ENCODE measurements around the gene NHLRC4. TPM values are rescaled to one million over a fixed set of nuclear protein-coding genes. Genes with fewer than 3 reads are reported as not detected.

NHLRC4 gene
- total RNA-seq, 2 donors from 2014 or later: 0.52 TPM; not detected in 1

DNA sequence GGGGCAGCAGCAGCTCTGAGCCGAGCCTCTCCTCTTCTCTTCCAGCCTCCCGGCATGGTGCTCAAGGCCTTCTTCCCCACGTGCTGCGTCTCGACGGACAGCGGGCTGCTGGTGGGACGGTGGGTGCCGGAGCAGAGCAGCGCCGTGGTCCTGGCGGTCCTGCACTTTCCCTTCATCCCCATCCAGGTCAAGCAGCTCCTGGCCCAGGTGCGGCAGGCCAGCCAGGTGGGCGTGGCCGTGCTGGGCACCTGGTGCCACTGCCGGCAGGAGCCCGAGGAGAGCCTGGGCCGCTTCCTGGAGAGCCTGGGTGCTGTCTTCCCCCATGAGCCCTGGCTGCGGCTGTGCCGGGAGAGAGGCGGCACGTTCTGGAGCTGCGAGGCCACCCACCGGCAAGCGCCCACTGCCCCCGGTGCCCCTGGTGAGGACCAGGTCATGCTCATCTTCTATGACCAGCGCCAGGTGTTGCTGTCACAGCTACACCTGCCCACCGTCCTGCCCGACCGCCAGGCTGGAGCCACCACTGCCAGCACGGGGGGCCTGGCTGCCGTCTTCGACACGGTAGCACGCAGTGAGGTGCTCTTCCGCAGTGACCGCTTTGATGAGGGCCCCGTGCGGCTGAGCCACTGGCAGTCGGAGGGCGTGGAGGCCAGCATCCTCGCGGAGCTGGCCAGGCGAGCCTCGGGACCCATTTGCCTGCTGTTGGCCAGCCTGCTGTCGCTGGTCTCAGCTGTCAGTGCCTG is 7.4 kb downstream of the NHLRC4 start:
- H3K27ac ChIP-seq: no peak overlapping the region
- H3K27me3 ChIP-seq: no peaks in the 10 kb centered on the region
- no peak for DNase-seq
- no peaks in the 10 kb centered on the region for H3K9me3 ChIP-seq
- H3K36me3 ChIP-seq (replicated peaks in 1 of 2; ENCODE audit: insufficient read depth in 1 of 2, low read depth in 2 of 2): peaks cover 0 to 11% of the 10 kb centered on the region in 2 donors
- ATAC-seq: no peak
- intact Hi-C loops (cut with DNase I): no loop called here
- H3K4me3 ChIP-seq: no peak overlapping the region
- TF ChIP-seq POLR2A (IDR thresholded peaks at IDR 0.05): no peak
- TF ChIP-seq, protein P1, sequence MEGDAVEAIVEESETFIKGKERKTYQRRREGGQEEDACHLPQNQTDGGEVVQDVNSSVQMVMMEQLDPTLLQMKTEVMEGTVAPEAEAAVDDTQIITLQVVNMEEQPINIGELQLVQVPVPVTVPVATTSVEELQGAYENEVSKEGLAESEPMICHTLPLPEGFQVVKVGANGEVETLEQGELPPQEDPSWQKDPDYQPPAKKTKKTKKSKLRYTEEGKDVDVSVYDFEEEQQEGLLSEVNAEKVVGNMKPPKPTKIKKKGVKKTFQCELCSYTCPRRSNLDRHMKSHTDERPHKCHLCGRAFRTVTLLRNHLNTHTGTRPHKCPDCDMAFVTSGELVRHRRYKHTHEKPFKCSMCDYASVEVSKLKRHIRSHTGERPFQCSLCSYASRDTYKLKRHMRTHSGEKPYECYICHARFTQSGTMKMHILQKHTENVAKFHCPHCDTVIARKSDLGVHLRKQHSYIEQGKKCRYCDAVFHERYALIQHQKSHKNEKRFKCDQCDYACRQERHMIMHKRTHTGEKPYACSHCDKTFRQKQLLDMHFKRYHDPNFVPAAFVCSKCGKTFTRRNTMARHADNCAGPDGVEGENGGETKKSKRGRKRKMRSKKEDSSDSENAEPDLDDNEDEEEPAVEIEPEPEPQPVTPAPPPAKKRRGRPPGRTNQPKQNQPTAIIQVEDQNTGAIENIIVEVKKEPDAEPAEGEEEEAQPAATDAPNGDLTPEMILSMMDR (IDR thresholded peaks at IDR 0.05): no peak
- 94% methylated on average over 18 to 40 of the region's 46 CpGs for WGBS, 2 donors
- peaks cover 21% of the 10 kb centered on the region for H3K4me1 ChIP-seq

DNA sequence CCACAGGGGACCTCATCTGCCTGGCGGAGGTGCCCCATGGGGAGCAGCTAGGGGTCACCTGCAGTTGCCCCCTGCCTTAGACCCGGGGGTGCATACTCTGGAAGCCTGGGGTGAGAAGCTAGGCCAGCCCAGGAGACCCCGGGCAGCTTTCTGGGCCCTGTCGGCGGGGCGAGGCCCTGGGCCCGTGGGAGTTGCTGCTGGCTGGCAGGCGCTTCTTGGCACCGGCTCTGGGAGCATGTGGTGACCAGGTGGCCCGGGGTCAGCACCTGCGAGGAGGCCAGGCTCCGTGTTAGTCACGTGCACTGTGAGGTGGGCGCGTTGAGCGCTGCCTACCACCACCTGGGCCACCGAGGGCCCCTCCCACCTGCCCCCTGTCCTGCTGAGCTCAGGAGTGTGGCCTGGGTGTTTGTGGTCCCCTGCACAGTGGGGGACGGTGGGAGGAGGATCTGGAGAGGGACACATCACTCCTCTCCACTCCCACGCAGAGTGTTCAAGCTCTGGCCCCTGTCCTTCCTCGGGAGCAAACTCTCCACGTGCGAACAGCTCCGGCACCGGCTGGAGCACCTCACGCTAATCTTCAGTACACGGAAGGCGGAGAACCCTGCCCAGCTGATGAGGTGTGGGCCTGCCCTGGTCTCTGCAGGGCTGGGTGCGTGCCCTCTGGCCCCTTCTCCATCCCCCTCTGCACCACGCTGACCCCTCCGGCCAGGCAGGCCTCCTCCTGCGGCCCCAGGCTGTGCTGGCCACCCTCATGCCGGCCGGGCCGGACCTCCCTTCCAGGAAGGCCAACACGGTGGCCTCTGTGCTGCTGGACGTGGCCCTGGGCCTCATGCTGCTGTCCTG is 8.8 kb downstream of the NHLRC4 start:
- no peak for ATAC-seq

DNA sequence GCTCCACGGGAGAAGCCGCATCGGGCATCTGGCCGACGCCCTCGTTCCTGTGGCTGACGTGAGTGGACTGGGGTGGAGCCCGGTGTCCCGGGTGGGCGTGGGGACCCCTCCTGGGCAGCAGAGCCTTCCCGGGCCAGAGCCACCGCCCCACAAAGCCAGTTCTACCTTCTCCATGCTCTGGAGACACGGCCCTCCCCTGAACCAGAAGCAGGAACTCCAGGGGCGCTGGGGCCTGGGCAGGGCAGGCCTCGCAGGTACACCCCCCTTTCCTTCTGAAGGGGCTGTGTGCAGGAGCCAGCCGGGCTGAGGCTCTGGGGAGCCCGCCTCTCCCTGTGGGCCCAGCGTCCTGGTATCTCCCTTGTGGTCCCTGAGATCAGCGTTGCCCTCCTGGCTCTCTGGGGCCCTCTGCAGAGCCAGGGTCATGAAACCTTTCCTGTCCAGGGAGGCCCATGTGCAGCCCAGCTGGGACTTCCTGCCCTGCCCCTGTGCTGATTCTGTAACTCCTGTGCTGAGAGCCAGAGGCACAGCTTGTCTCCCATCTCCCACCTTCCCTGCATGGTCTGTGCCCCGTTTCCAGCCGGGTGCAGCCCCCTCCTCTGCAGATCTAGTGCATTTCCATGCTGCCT is 9.5 kb downstream of the NHLRC4 start:
- no peak overlapping the region for H3K4me3 ChIP-seq
- H3K36me3 ChIP-seq (replicated peaks in 1 of 2; ENCODE audit: insufficient read depth in 1 of 2, low read depth in 2 of 2): peaks cover 0 to 11% of the 10 kb centered on the region in 2 donors
- no peak overlapping the region for H3K27ac ChIP-seq
- ATAC-seq (no peak), DNase-seq (no peak)
- peaks cover 29% of the 10 kb centered on the region for H3K4me1 ChIP-seq
- no peaks in the 10 kb centered on the region for H3K27me3 ChIP-seq
- intact Hi-C loops (cut with DNase I): no loop called here
- H3K9me3 ChIP-seq: no peaks in the 10 kb centered on the region
- 83 to 87% methylated on average over 3 to 21 of the region's 21 CpGs for WGBS, 2 donors
- TF ChIP-seq, protein P1 (IDR thresholded peaks at IDR 0.05): no peak
- TF ChIP-seq POLR2A (IDR thresholded peaks at IDR 0.05): no peak

More for the DNA sequence above, 8.8 kb downstream of the NHLRC4 start:
- WGBS, 2 donors: 86 to 94% methylated on average over 7 to 34 of the region's 36 CpGs
- Histone ChIP-seq H3K27ac (no peak overlapping the region), H3K4me3 (no peak overlapping the region), H3K4me1 (peaks cover 29% of the 10 kb centered on the region), H3K36me3 (replicated peaks in 1 of 2; ENCODE audit: insufficient read depth in 1 of 2, low read depth in 2 of 2) (peaks cover 0 to 11% of the 10 kb centered on the region in 2 donors), H3K27me3 (no peaks in the 10 kb centered on the region), H3K9me3 (no peaks in the 10 kb centered on the region)
- TF ChIP-seq, protein P1 (IDR thresholded peaks at IDR 0.05): no peak
- TF ChIP-seq POLR2A (IDR thresholded peaks at IDR 0.05): no peak
- intact Hi-C loops (cut with DNase I): no loop called here
- DNase-seq: no peak

DNA sequence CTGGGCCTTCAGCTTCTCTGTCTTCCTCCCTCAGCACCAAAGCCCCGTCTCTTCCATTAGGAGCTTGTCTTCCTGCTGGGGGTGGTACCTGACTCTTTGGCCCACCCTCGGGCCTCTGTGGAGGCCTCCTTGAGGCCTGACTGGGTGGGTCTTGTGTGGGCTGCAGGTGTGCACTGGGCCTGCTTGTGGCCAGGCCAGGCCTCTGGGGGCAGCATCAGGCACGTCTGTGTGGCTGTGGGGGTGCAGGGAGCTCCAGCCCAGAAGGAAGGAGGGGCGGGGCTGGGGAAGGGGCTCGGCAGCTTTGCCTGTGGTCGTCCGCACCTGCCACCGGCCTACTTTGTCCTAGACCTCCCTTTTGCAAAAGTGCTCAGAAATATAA is 10.0 kb downstream of the NHLRC4 start:
- Histone ChIP-seq H3K4me3 (no peak overlapping the region), H3K27me3 (no peaks in the 10 kb centered on the region), H3K36me3 (replicated peaks in 1 of 2; ENCODE audit: insufficient read depth in 1 of 2, low read depth in 2 of 2) (peaks cover 0 to 11% of the 10 kb centered on the region in 2 donors), H3K4me1 (peaks cover 29% of the 10 kb centered on the region), H3K27ac (no peak overlapping the region), H3K9me3 (no peaks in the 10 kb centered on the region)
- ATAC-seq: no peak
- 62 to 78% methylated on average over 5 to 8 of the region's 8 CpGs for WGBS, 2 donors
- DNase-seq: no peak
- TF ChIP-seq POLR2A (IDR thresholded peaks at IDR 0.05): no peak
- TF ChIP-seq, protein P1 (IDR thresholded peaks at IDR 0.05): no peak
- intact Hi-C loops (cut with DNase I): no loop called here

All from body of pancreas (tissue), 4 donors.